CD4-positive, CD25-positive, alpha-beta regulatory T cell (primary cell): ENCODE results near the gene SRSF4. TPM values are rescaled to one million over a fixed set of nuclear protein-coding genes. Genes with fewer than 3 reads are reported as not detected.
"Not testable (repeated sequence)": the region's sequence is repeated elsewhere in the genome, so short reads cannot be mapped to it uniquely, and the experiment has no call there.

Source experiments
- ATAC-seq, 2 donors: fragments of 150-1000 bp; cut with Tn5 transposase; one replicate each; pipeline ENCODE4 v1.10.0; 2021; ENCODE audit warnings: low read depth in 2 of 2, moderate number of reproducible peaks in 2 of 2, moderate library complexity in 1 of 2
- DNase-seq, 3 donors: peaks; one replicate each; pipeline versions ENCODE4 v3.0.0 to v3.0.0-alpha.2; 2012 to 2022; ENCODE audit warnings: mixed read lengths in 1 of 3
- H3K27ac ChIP-seq: one replicate; pipeline ENCODE4 v1.7.0; 2013; ENCODE audit warnings: mild to moderate bottlenecking, low read length; ENCODE audit not compliant: insufficient read depth, poor library complexity, severe bottlenecking
- H3K27me3 ChIP-seq: one replicate; pipeline ENCODE4 v1.7.0; 2013; ENCODE audit warnings: low read length; ENCODE audit not compliant: control insufficient read depth, insufficient read depth
- H3K36me3 ChIP-seq: one replicate; pipeline ENCODE4 v1.7.0; 2013; ENCODE audit warnings: mild to moderate bottlenecking, low read length, moderate library complexity; ENCODE audit not compliant: control insufficient read depth, insufficient read depth
- H3K4me1 ChIP-seq: 2 replicates; pipeline ENCODE4 v1.7.0; 2013; ENCODE audit warnings: mild to moderate bottlenecking, low read length; ENCODE audit not compliant: insufficient read depth, control insufficient read depth, poor library complexity, severe bottlenecking
- H3K4me3 ChIP-seq: one replicate; pipeline ENCODE4 v1.7.0; 2013; ENCODE audit warnings: low read depth, mild to moderate bottlenecking, low read length, moderate library complexity
- H3K9me3 ChIP-seq, 2 experiments: 1 replicate in 1 of 2; 2 replicates in 1 of 2; pipeline ENCODE4 v1.7.0; 2013; ENCODE audit warnings: low read length in 2 of 2, mild to moderate bottlenecking in 1 of 2, moderate library complexity in 1 of 2; ENCODE audit not compliant: control insufficient read depth in 2 of 2
- H3K27ac Mint-ChIP-seq, 3 donors: one replicate each; pipeline ENCODE4 v1.8.0; 2020 to 2022; ENCODE audit warnings: mild to moderate bottlenecking in 3 of 3, mixed read lengths in 3 of 3, moderate library complexity in 2 of 3
- H3K27me3 Mint-ChIP-seq: one replicate; pipeline ENCODE4 v1.8.0; 2022; ENCODE audit warnings: mild to moderate bottlenecking, mixed read lengths
- H3K36me3 Mint-ChIP-seq: one replicate; pipeline ENCODE4 v1.8.0; 2020; ENCODE audit warnings: mixed read lengths
- H3K4me1 Mint-ChIP-seq, 4 donors: one replicate each; pipeline ENCODE4 v1.8.0; 2020 to 2022; ENCODE audit warnings: mixed read lengths in 4 of 4, mild to moderate bottlenecking in 1 of 4
- H3K4me3 Mint-ChIP-seq, 4 donors: one replicate each; pipeline ENCODE4 v1.8.0; 2020 to 2022; ENCODE audit warnings: mild to moderate bottlenecking in 4 of 4, mixed read lengths in 4 of 4, moderate library complexity in 3 of 4
- H3K9me3 Mint-ChIP-seq, 7 donors: one replicate each; pipeline ENCODE4 v1.8.0; 2020 to 2022; ENCODE audit warnings: mixed read lengths in 7 of 7, mild to moderate bottlenecking in 3 of 7, moderate library complexity in 2 of 7
- polyA plus RNA-seq, 4 donors: library from polyadenylated mRNA; unstranded; fragments of 300-500 nt; fragmentation: Illumina TruSeq; gene quantifications; one replicate each; pipeline ENCODE4 v1.2.3, GENCODE V29; 2021
- total RNA-seq: library from RNA; stranded (reverse); gene quantifications from one replicate; pipeline ENCODE4 v1.2.3, GENCODE V29; 2022

Gene SRSF4
- total and polyA plus RNA-seq, 5 donors from 2014 or later = 87.2 to 108 (median 94.0) TPM

GRCh38 chr1:29113413-29114117 is 68.1 kb downstream of the SRSF4 start:
- H3K4me3 ChIP-seq = no peak overlapping the region
- ATAC-seq = no peak
- no peaks in the 10 kb centered on the region for H3K9me3 Mint-ChIP-seq
- H3K9me3 ChIP-seq = no peaks in the 10 kb centered on the region
- no peak overlapping the region for H3K27ac ChIP-seq
- H3K4me1 ChIP-seq = no peaks in the 10 kb centered on the region
- DNase-seq = no peak
- no peaks in the 10 kb centered on the region for H3K27me3 ChIP-seq
- H3K4me3 Mint-ChIP-seq = peak overlapping the region in 3 of 4 donors; percentile 14 to 33 (median 26)
- H3K27ac Mint-ChIP-seq = no peak overlapping the region
- H3K4me1 Mint-ChIP-seq = peaks cover 0 to 12% (median 3%) of the 10 kb centered on the region in 4 donors
- peaks cover 84% of the 10 kb centered on the region for H3K36me3 ChIP-seq
- H3K27me3 Mint-ChIP-seq = no peaks in the 10 kb centered on the region
- peaks cover 43% of the 10 kb centered on the region for H3K36me3 Mint-ChIP-seq

GRCh38 chr1:29112705-29113412 is 68.8 kb downstream of the SRSF4 start:
- Mint-ChIP-seq H3K36me3 (peaks cover 40% of the 10 kb centered on the region), H3K9me3 (no peaks in the 10 kb centered on the region), H3K27me3 (no peaks in the 10 kb centered on the region), H3K27ac (peak overlapping the region in 1 of 3 donors; percentile 74), H3K4me3 (no peak overlapping the region), H3K4me1 (peaks cover 0 to 12% (median 3%) of the 10 kb centered on the region in 4 donors)
- DNase-seq = no peak
- no peaks in the 10 kb centered on the region for H3K27me3 ChIP-seq
- H3K27ac ChIP-seq = no peak overlapping the region
- H3K36me3 ChIP-seq = peaks cover 82% of the 10 kb centered on the region
- no peaks in the 10 kb centered on the region for H3K4me1 ChIP-seq
- H3K9me3 ChIP-seq = no peaks in the 10 kb centered on the region
- H3K4me3 ChIP-seq = no peak overlapping the region
- ATAC-seq = no peak

GRCh38 chr1:29108041-29108440 is 73.7 kb downstream of the SRSF4 start:
- H3K27me3 ChIP-seq, H3K4me1 ChIP-seq, H3K4me1 Mint-ChIP-seq, H3K9me3 Mint-ChIP-seq, H3K4me3 ChIP-seq, DNase-seq, ATAC-seq, H3K27ac ChIP-seq, H3K27ac Mint-ChIP-seq, H3K4me3 Mint-ChIP-seq, H3K27me3 Mint-ChIP-seq, H3K9me3 ChIP-seq: not testable (repeated sequence)
- peaks cover 27% of the 10 kb centered on the region for H3K36me3 Mint-ChIP-seq
- peaks cover 62% of the 10 kb centered on the region for H3K36me3 ChIP-seq

GRCh38 chr1:29105822-29106221 is 75.9 kb downstream of the SRSF4 start:
- H3K36me3 Mint-ChIP-seq = peaks cover 23% of the 10 kb centered on the region
- H3K27me3 Mint-ChIP-seq = no peaks in the 10 kb centered on the region
- H3K4me1 Mint-ChIP-seq = peaks cover 0 to 2% (median 0%) of the 10 kb centered on the region in 4 donors
- Histone ChIP-seq H3K36me3 (peaks cover 63% of the 10 kb centered on the region), H3K27ac (no peak overlapping the region), H3K9me3 (no peaks in the 10 kb centered on the region), H3K27me3 (no peaks in the 10 kb centered on the region), H3K4me1 (no peaks in the 10 kb centered on the region), H3K4me3 (no peak overlapping the region)
- DNase-seq (no peak), ATAC-seq (no peak)
- H3K9me3 Mint-ChIP-seq = no peaks in the 10 kb centered on the region
- H3K27ac Mint-ChIP-seq = no peak overlapping the region
- H3K4me3 Mint-ChIP-seq = no peak overlapping the region

GRCh38 chr1:29100487-29100886 is 81.2 kb downstream of the SRSF4 start:
- Mint-ChIP-seq H3K27ac (no peak overlapping the region), H3K4me1 (peaks cover 0 to 8% (median 4%) of the 10 kb centered on the region in 4 donors), H3K9me3 (no peaks in the 10 kb centered on the region), H3K4me3 (no peak overlapping the region), H3K27me3 (no peaks in the 10 kb centered on the region), H3K36me3 (peaks cover 29% of the 10 kb centered on the region)
- H3K27me3 ChIP-seq = no peaks in the 10 kb centered on the region
- DNase-seq (no peak), ATAC-seq (no peak)
- no peaks in the 10 kb centered on the region for H3K9me3 ChIP-seq
- H3K36me3 ChIP-seq = peaks cover 79% of the 10 kb centered on the region
- no peak overlapping the region for H3K27ac ChIP-seq
- no peaks in the 10 kb centered on the region for H3K4me1 ChIP-seq
- no peak overlapping the region for H3K4me3 ChIP-seq

GRCh38 chr1:29099286-29099685 is 82.4 kb downstream of the SRSF4 start:
- Histone ChIP-seq H3K4me1 (no peaks in the 10 kb centered on the region), H3K36me3 (peaks cover 87% of the 10 kb centered on the region), H3K27ac (no peak overlapping the region), H3K4me3 (no peak overlapping the region), H3K9me3 (no peaks in the 10 kb centered on the region), H3K27me3 (no peaks in the 10 kb centered on the region)
- peaks cover 5 to 13% (median 10%) of the 10 kb centered on the region in 4 donors for H3K4me1 Mint-ChIP-seq
- no peaks in the 10 kb centered on the region for H3K27me3 Mint-ChIP-seq
- H3K36me3 Mint-ChIP-seq = peaks cover 28% of the 10 kb centered on the region
- ATAC-seq (no peak), DNase-seq (no peak)
- H3K27ac Mint-ChIP-seq = peak overlapping the region in 1 of 3 donors; percentile 5
- H3K9me3 Mint-ChIP-seq = no peaks in the 10 kb centered on the region
- no peak overlapping the region for H3K4me3 Mint-ChIP-seq
